ENCODE measurements around the gene RGS13. TPM values are rescaled to one million over a fixed set of nuclear protein-coding genes. Genes with fewer than 3 reads are reported as not detected.

RGS13 gene
- total and polyA plus RNA-seq, 2 donors (not counting 1 experiment from before 2014, with no cell fraction given): not detected

GRCh38 chr1:192628396-192629057 lies 7.4 kb upstream of the RGS13 start:
- Histone ChIP-seq H3K9me3 (ENCODE audit: control insufficient read depth, insufficient read depth, low read depth, low read length) (no peaks in the 10 kb centered on the region), H2AFZ (ENCODE audit: low read length) (no peak overlapping the region), H3K36me3 (ENCODE audit: control insufficient read depth, insufficient read depth, low read length) (no peaks in the 10 kb centered on the region), H3K4me1 (ENCODE audit: control insufficient read depth, extremely low read depth, insufficient read depth, low read length) (no peaks in the 10 kb centered on the region), H3K27me3 (ENCODE audit: control insufficient read depth, insufficient read depth, low read length) (no peaks in the 10 kb centered on the region), H3K27ac (ENCODE audit: insufficient read depth, low read length) (no peak overlapping the region), H4K20me1 (ENCODE audit: control insufficient read depth, extremely low read depth, insufficient read depth, low read length) (no peaks in the 10 kb centered on the region), H3K79me2 (ENCODE audit: control insufficient read depth, insufficient read depth, low read length) (no peaks in the 10 kb centered on the region), H3K4me2 (ENCODE audit: extremely low read depth, insufficient read depth, low read length) (no peak overlapping the region), H3K9ac (ENCODE audit: insufficient read depth, low read length) (no peak overlapping the region), H3K4me3 (replicated peaks in 1 of 4; ENCODE audit: control extremely low read depth in 1 of 4, insufficient read depth in 1 of 4, low read depth in 3 of 4, low read length in 4 of 4) (no peak overlapping the region)
- DNase-seq (ENCODE audit: low read depth in 2 of 2): no peak
- no peak for TF ChIP-seq EZH2 (IDR thresholded peaks at IDR 0.05; ENCODE audit: low read length, missing control alignments)
- TF ChIP-seq, protein P1, sequence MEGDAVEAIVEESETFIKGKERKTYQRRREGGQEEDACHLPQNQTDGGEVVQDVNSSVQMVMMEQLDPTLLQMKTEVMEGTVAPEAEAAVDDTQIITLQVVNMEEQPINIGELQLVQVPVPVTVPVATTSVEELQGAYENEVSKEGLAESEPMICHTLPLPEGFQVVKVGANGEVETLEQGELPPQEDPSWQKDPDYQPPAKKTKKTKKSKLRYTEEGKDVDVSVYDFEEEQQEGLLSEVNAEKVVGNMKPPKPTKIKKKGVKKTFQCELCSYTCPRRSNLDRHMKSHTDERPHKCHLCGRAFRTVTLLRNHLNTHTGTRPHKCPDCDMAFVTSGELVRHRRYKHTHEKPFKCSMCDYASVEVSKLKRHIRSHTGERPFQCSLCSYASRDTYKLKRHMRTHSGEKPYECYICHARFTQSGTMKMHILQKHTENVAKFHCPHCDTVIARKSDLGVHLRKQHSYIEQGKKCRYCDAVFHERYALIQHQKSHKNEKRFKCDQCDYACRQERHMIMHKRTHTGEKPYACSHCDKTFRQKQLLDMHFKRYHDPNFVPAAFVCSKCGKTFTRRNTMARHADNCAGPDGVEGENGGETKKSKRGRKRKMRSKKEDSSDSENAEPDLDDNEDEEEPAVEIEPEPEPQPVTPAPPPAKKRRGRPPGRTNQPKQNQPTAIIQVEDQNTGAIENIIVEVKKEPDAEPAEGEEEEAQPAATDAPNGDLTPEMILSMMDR (conservative IDR thresholded peaks at IDR 0.05 in 1 of 2, IDR thresholded peaks at IDR 0.05 in 1 of 2; ENCODE audit: low read depth in 1 of 2, low read length in 2 of 2): no peak

DNA sequence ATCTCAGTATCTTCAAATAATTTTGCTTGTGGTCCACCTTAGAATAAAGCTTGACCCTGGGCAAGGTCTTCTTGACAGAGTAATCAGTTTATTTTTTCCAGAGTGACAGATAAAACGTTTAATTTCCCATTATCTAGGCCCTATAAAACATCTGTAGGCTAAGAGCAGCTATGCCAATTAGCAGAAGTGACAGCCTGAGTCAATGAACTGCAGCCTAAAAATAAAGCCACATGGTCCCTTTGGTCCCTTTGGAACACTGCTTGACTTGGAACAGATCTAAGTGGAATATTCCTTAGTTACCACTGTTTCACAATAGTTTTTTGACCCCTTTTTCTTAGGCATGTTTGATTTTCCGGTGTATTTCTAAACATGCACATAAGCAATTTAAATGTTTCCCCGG lies 6.3 kb upstream of the RGS13 start:
- H3K4me2 ChIP-seq (ENCODE audit: extremely low read depth, insufficient read depth, low read length): no peak overlapping the region
- H2AFZ ChIP-seq (ENCODE audit: low read length): no peak overlapping the region
- no peak overlapping the region for H3K9ac ChIP-seq (ENCODE audit: insufficient read depth, low read length)
- TF ChIP-seq, protein P1 (conservative IDR thresholded peaks at IDR 0.05 in 1 of 2, IDR thresholded peaks at IDR 0.05 in 1 of 2; ENCODE audit: low read depth in 1 of 2, low read length in 2 of 2): no peak
- no peak for TF ChIP-seq EZH2 (IDR thresholded peaks at IDR 0.05; ENCODE audit: low read length, missing control alignments)
- no peaks in the 10 kb centered on the region for H3K27me3 ChIP-seq (ENCODE audit: control insufficient read depth, insufficient read depth, low read length)
- DNase-seq (ENCODE audit: low read depth in 2 of 2): no peak
- no peaks in the 10 kb centered on the region for H3K9me3 ChIP-seq (ENCODE audit: control insufficient read depth, insufficient read depth, low read depth, low read length)
- no peak overlapping the region for H3K4me3 ChIP-seq (replicated peaks in 1 of 4; ENCODE audit: control extremely low read depth in 1 of 4, insufficient read depth in 1 of 4, low read depth in 3 of 4, low read length in 4 of 4)
- no peaks in the 10 kb centered on the region for H3K36me3 ChIP-seq (ENCODE audit: control insufficient read depth, insufficient read depth, low read length)
- no peak overlapping the region for H3K27ac ChIP-seq (ENCODE audit: insufficient read depth, low read length)
- no peaks in the 10 kb centered on the region for H3K4me1 ChIP-seq (ENCODE audit: control insufficient read depth, extremely low read depth, insufficient read depth, low read length)
- H4K20me1 ChIP-seq (ENCODE audit: control insufficient read depth, extremely low read depth, insufficient read depth, low read length): no peaks in the 10 kb centered on the region
- H3K79me2 ChIP-seq (ENCODE audit: control insufficient read depth, insufficient read depth, low read length): no peaks in the 10 kb centered on the region

- H3K27me3 ChIP-seq (ENCODE audit: control insufficient read depth, insufficient read depth, low read length): no peaks in the 10 kb centered on the region
- H2AFZ ChIP-seq (ENCODE audit: low read length): peak overlapping the region; percentile 46
- no peaks in the 10 kb centered on the region for H3K4me1 ChIP-seq (ENCODE audit: control insufficient read depth, extremely low read depth, insufficient read depth, low read length)
- H3K9ac ChIP-seq (ENCODE audit: insufficient read depth, low read length): no peak overlapping the region
- H3K4me2 ChIP-seq (ENCODE audit: extremely low read depth, insufficient read depth, low read length): peak overlapping the region; percentile 20
- no peaks in the 10 kb centered on the region for H4K20me1 ChIP-seq (ENCODE audit: control insufficient read depth, extremely low read depth, insufficient read depth, low read length)
- no peak overlapping the region for H3K27ac ChIP-seq (ENCODE audit: insufficient read depth, low read length)
- TF ChIP-seq EZH2 (IDR thresholded peaks at IDR 0.05; ENCODE audit: low read length, missing control alignments): no peak
- TF ChIP-seq, protein P1 (conservative IDR thresholded peaks at IDR 0.05 in 1 of 2, IDR thresholded peaks at IDR 0.05 in 1 of 2; ENCODE audit: low read depth in 1 of 2, low read length in 2 of 2): no peak
- DNase-seq (ENCODE audit: low read depth in 2 of 2): no peak
- H3K9me3 ChIP-seq (ENCODE audit: control insufficient read depth, insufficient read depth, low read depth, low read length): no peaks in the 10 kb centered on the region
- H3K79me2 ChIP-seq (ENCODE audit: control insufficient read depth, insufficient read depth, low read length): no peaks in the 10 kb centered on the region
- H3K4me3 ChIP-seq (replicated peaks in 1 of 4; ENCODE audit: control extremely low read depth in 1 of 4, insufficient read depth in 1 of 4, low read depth in 3 of 4, low read length in 4 of 4): no peak overlapping the region
- H3K36me3 ChIP-seq (ENCODE audit: control insufficient read depth, insufficient read depth, low read length): no peaks in the 10 kb centered on the region
Observed at GRCh38 chr1:192630521-192631287, 5.2 kb upstream of the RGS13 start.

Measured in fibroblast of lung (primary cell).